ENCODE measurements around the gene UBASH3B. TPM values are rescaled to one million over a fixed set of nuclear protein-coding genes. Genes with fewer than 3 reads are reported as not detected.
A peak's percentile ranks its signal among the peaks of the same experiment; 100 is the strongest.
"Not testable (repeated sequence)": the region's sequence is repeated elsewhere in the genome, so short reads cannot be mapped to it uniquely, and the experiment has no call there.

Gene UBASH3B
- total RNA-seq, 1 donor from 2014 or later: 13.1 TPM

DNA sequence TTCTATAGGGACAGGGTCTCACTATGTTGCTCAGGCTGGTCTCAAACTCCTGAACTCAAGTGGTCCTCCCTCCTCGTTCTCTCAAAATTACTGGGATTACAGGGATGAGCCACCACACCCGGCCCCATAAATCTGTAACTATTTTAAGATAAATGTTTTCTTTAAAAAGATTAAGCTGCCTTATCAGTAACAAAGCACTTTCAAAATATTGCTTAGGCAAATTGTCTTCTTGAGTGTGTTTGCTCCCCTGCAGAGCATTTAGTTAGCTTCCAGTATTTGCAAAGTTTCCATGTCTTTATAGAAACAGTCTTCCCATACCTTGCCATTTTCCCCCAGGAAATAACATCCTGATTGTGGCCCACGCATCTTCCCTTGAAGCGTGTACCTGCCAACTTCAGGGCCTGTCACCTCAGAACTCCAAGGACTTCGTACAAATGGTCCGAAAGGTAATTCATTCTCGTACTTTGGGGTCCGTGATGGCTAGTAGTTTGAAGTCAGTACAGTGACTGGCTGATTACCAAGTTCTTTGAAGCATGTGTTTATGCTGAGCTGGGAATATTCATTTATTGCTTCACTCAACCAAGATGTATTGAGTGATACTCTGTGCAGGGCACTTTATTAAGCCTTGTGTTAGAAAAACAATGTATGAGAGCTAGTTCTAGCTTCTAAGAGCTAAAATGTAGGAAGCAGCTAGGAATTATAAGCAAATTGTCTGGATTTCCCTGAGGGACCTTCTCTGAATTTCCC, 152.4 kb downstream of the UBASH3B start:
- no peak for DNase-seq (ENCODE audit: low read depth)

DNA sequence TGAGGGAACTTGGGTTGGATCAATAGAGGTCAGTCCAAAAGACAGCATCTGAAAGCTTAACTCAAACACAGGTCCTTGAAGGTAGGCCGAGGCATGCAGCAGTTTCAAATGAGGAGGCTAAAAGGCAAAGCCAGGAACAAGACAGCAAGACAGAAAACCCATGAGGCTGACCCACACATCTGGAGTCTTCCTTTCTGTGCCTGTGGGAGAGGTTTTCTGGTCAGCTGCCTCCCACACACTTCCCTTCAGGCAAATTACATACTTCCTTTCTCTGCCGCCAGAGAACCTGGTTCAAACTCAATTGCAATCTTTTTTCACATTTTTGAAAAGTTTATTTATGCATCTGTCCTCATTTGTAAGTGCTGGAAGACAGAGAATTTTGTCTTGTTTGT, 153.0 kb downstream of the UBASH3B start:
- no peak for DNase-seq (ENCODE audit: low read depth)

DNA sequence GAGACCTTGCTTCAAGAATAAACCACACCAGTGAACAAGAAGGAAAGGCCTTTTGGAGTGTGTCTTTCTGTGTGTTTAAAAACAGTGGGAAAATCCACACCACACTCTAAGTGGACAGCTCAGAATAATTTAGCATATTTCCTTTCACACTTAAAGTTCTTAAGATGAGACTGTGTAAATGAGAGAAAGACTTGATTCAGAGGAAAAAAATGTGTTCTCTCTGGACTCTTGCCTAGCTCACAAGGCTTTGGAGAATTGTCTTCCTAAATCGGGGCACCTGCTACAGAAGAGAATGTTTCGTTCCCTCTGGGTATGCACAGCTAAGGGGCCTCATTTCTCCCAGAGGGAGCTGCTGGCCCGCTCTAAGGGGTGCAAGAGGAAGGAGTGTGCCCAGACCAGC, 154.3 kb downstream of the UBASH3B start:
- no peak for DNase-seq (ENCODE audit: low read depth)

GRCh38 chr11:122811721-122812120, 156.2 kb downstream of the UBASH3B start:
- no peak for DNase-seq (ENCODE audit: low read depth)

GRCh38 chr11:122812638-122813037, 157.1 kb downstream of the UBASH3B start:
- DNase-seq (ENCODE audit: low read depth): no peak

DNA sequence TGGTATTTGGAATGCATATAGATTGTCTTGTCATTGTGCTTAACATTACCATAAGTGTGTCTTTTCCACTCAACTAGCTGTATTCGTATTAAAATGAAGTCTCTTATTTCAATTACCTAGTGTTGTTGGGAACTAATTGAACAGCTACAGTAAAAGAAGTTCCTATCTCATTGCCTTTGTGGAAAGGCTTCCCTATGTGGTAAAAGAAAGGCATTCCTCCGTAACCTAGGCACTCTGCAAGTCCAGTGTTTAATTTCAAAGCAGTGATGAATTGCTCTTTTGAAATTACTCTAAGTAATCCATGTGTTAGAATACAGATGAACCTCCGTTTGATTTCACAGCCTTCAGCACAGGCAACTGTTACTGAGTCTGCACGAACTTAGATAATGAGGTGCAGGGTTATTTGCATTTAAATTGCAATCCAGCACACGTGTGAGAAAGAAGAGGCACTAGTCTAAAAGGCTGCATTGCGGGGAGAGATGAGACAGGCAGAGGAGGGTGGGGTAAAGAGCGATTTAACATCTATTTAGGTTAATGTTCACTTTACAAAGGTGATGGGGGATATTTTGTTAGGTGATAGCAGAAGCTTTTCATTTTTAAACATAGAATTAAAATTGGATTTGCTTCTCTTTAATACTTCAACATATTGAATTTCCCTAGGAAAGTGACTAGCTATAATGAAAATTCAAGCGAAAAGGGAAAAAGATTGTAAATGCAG, 157.8 kb downstream of the UBASH3B start:
- DNase-seq (ENCODE audit: low read depth): no peak

DNA sequence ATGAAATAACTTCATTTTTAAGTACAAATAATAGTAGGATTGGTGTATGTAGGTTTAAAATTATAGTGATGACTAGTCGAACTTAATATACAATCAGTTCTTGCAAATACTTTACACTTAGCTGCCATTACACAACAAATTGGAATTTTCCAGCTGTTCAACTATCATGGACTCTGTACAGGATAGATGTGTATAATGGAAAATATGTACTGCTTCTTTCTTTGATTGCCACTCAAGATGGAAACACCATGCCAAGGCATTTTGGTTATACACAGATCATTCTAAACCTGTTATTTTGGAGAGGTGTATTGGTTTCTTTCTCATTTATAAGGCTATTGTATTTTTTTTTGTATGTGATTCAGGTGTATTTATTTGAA, 158.4 kb downstream of the UBASH3B start:
- no peak for DNase-seq (ENCODE audit: low read depth)

- DNase-seq (ENCODE audit: low read depth): no peak
Observed at GRCh38 chr11:122814401-122814800, 158.9 kb downstream of the UBASH3B start.

- DNase-seq (ENCODE audit: low read depth): no peak
Observed at GRCh38 chr11:122815900-122816299, 160.4 kb downstream of the UBASH3B start.

GRCh38 chr11:122816761-122817520, 161.4 kb downstream of the UBASH3B start:
- no peak for DNase-seq (ENCODE audit: low read depth)

DNA sequence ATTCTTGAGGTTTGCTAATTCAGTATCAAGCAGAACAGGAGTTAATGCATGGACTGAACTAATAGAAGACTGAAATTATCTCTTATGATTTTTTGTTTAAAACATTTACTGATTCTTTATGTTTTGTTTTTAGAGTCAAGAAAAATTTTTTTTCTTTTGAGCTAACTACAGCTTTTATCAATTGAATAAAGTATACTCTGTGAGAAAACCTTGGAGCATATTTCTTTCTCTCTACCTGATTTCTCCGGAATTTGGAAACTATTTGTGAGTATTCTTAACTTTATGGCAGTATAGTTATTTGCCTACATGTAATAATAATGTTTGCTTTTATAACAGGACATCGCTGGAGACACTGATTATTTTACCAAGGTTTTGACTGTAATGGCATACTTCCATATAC, 164.6 kb downstream of the UBASH3B start:
- DNase-seq (ENCODE audit: low read depth): no peak

GRCh38 chr11:122821169-122821568, 165.6 kb downstream of the UBASH3B start:
- DNase-seq (ENCODE audit: low read depth): no peak

DNA sequence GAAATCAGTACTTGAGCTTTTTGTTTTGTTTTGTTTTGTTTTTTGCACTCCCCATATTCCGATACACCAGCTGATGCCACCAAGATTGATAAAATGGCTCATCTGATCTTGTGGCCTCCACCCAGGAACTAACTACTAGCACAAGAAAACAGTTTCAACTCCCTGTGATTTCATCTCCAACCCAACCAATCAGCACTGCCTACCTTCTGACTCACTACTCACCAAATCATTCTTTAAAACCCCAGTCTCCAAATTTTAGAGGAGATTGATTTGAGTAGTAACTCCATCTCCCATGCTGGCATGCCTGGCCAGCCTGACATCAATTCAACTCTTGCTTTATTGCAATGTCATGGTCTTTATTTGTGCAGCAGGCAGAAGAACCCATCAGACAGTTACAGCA, 166.7 kb downstream of the UBASH3B start:
- DNase-seq (ENCODE audit: low read depth): no peak

DNA sequence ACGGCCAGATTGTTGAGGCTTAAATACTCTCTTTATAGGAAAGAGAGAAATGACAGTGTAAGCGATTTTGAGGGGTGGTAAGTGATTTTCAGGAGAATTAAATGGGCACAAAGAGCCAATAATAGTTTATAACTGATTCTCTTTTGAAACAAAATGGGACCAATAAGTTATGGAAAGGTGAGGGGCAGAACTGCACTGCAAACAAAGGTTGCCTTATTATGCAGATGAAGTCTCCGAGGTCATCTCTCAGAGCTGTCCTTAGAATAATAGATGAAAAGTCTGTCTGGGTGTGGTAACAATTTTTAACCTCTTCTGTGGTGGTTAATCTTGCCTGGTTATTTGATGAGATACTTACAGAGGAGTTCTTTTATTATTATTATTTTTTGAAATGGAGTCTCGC, 168.0 kb downstream of the UBASH3B start:
- no peak for DNase-seq (ENCODE audit: low read depth)

- DNase-seq (ENCODE audit: low read depth): peak; percentile 64
Observed at GRCh38 chr11:122829371-122829770, 173.8 kb downstream of the UBASH3B start.

DNA sequence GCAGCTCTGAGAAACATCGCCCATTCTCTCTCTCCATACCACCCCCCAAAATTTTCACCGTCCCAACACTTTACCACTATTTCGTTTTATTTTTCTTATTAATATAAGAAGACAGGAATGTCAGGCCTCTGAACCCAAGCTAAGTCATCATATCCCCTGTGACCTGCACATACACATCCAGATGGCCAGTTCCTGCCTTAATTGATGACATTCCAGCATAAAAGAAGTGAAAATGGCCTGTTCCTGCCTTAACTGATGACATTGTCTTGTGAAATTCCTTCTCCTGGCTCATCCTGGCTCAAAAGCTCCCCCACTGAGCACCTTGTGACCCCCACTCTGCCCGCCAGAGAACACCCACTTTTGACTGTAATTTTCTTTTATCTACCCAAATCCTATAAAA, 176.8 kb downstream of the UBASH3B start:
- DNase-seq (ENCODE audit: low read depth): not testable (repeated sequence)

- no peak for DNase-seq (ENCODE audit: low read depth)
Observed at GRCh38 chr11:122832721-122833470, 177.4 kb downstream of the UBASH3B start.

DNA sequence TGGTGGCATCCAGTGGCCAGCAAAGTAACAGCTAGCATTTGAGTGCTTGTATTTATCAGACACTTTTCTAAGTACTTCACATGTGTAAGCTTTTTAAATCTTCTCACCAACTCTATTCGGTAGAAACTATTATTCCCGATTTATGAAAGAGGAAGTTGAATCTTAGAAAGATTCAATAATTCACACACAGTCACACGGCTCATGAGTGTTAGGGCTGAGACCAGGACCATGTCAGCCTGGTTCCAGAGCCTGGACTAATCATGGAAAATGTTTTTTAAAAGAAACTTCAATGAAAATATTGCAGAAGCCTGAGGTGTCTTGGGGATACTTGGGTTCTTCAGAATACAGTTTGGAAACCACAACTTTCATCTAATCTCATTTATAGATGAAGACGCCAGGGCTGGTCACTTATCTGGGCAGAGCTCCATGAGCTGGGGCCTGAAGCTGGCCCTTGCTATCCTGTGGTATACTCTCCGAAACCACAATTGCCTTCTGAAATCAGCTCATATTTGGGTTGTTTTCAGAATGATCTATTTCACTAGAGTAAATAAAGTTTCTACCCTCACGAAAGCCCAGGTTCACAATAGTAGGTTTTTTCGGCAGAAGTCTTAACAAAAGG, 178.4 kb downstream of the UBASH3B start:
- no peak for DNase-seq (ENCODE audit: low read depth)

GRCh38 chr11:122836916-122837315, 181.4 kb downstream of the UBASH3B start:
- no peak for DNase-seq (ENCODE audit: low read depth)

DNA sequence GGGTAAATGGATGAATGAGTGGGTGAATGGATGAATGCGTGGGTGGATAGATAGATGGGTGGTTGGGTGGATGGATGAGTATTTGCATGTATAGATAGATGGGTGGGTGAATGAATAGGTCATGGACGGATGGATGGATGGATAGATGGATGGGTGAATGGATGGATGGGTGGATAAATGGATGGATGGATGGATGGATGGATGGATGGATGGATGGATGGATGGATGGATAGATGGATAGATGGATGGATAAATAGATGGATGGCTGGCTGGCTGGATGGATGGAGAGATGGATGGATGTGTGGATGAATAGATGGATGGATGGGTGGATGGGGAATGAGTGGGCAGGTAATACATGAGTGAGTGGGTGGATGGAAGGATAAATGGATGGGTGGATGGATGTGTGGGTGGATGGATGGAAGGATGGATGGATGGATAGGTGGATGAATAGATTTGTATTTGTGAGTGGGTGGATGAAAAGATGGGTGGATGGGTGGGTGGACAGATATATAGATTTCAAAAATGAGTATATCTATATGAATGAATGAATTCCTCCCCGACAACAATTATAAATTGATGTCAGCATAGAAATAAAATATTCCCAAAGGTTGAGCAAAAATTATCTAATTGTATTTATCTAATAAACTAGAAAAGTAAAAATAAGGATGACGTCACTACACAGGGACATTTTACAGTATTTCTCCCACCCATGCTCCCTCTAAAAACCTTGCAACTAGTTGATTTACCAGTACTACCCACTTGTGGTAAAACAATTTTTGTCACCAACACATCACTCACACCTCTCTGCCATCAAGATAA, 182.2 kb downstream of the UBASH3B start:
- no peak for DNase-seq (ENCODE audit: low read depth)

Measured in myocyte (in vitro differentiated cells).